Heart left ventricle (tissue), 16 donors: ENCODE results near the gene ZMYND12. TPM values are rescaled to one million over a fixed set of nuclear protein-coding genes. Genes with fewer than 3 reads are reported as not detected.

ENCODE experiments used
- ATAC-seq, 4 donors: fragments of 200-7000 bp; cut with Tn5 transposase; one replicate each; pipeline ENCODE4 v1.9.1; 2020 to 2022; ENCODE audit warnings: moderate library complexity in 4 of 4, mild to moderate bottlenecking in 3 of 4, moderate number of reproducible peaks in 1 of 4
- DNase-seq, 5 donors: peaks; one replicate each; pipeline ENCODE4 v3.0.0-alpha.2; 2020
- H3K27ac ChIP-seq, 12 donors: fragments of 200-600 bp; sonication (generic) in 4 of 12; one replicate each; pipeline versions ENCODE4 v1.5.0 to v1.8.0; 2016 to 2022; ENCODE audit warnings: mild to moderate bottlenecking in 2 of 12
- H3K27me3 ChIP-seq, 9 donors: fragments of 200-600 bp; sonication (generic) in 2 of 9; one replicate each; pipeline versions ENCODE4 v1.5.1 to v1.8.0; 2016 to 2022; ENCODE audit warnings: mild to moderate bottlenecking in 3 of 9
- H3K36me3 ChIP-seq, 9 donors: fragments of 200-600 bp; sonication (generic) in 2 of 9; one replicate each; pipeline versions ENCODE4 v1.5.0 to v1.8.0; 2018 to 2022; ENCODE audit warnings: mild to moderate bottlenecking in 2 of 9
- H3K4me1 ChIP-seq, 12 donors: fragments of 200-600 bp; sonication (generic) in 4 of 12; one replicate each; pipeline versions ENCODE4 v1.5.0 to v1.8.0; 2016 to 2022; ENCODE audit warnings: mild to moderate bottlenecking in 3 of 12
- H3K4me3 ChIP-seq, 12 donors: fragments of 200-600 bp; sonication (generic) in 4 of 12; one replicate each; pipeline versions ENCODE4 v1.5.0 to v1.8.0; 2017 to 2022; ENCODE audit warnings: mild to moderate bottlenecking in 9 of 12, moderate library complexity in 4 of 12
- H3K9me3 ChIP-seq, 12 donors: fragments of 200-600 bp; sonication (generic) in 4 of 12; one replicate each; pipeline versions ENCODE4 v1.5.0 to v1.8.0; 2016 to 2022; ENCODE audit warnings: mild to moderate bottlenecking in 1 of 12
- CTCF ChIP-seq, 12 donors: fragments of 200-600 bp; sonication (generic) in 4 of 12; IDR thresholded peaks; one replicate each; pipeline versions ENCODE4 v1.5.0 to v1.8.0; 2018 to 2022; ENCODE audit warnings: antibody characterized with exemption in 12 of 12, mild to moderate bottlenecking in 5 of 12
- POLR2A ChIP-seq, 2 donors: fragments of 450-650 bp; IDR thresholded peaks; one replicate each; pipeline ENCODE4 v1.6.1; 2017; ENCODE audit warnings: antibody characterized with exemption in 2 of 2, mild to moderate bottlenecking in 2 of 2, moderate library complexity in 2 of 2
- WGBS, 4 donors: extraction: QIAGEN DNeasy Blood & Tissue Kit in 2 of 4; methylation state at CpG; one replicate each; pipeline versions ENCODE4 v1.1.5 to v1.1.7; 2013 to 2018; 5-methylcytosine and 5-hydroxymethylcytosine counted together
- intact Hi-C, 10 donors: fragments of 100-400 bp; cut with DNase I; formaldehyde crosslinking; loops; one replicate each; pipeline versions ENCODE4 v1.11.1 to v1.14.2; 2022
- polyA plus RNA-seq, 2 donors: library from polyadenylated mRNA; stranded (reverse); fragments of 200-250 nt; gene quantifications; one replicate each; pipeline ENCODE4 v1.2.3, GENCODE V29; 2013
- total RNA-seq, 9 donors: library from RNA; depleted of rRNA in 2 of 9; stranded (reverse); fragments of >200 nt in 2 of 9; fragmentation: NEBNext Ultra II Directional in 3 of 9; extraction: Animal tissue kit (Norgen Biotek cat#: 25700) in 3 of 9; gene quantifications; one replicate each; pipeline versions ENCODE4 v1.1.0 to v1.2.4, GENCODE V29; 2016 to 2023
- donor health status: ischemic (EF 13 %, LVEDD 7.1; RV severe dilation, severe dysfunction).
- donor health status: healthy with polysubstance abuse.
- donor health status: DM: no; HTN: yes; CAD: no.
- donor health status: DM: no; HTN: no; CAD: no.
- donor health status: ischemic (EF 25% LVEDD 6.9; RV normal size, moderate dysfunction).
- donor health status: ischemic (EF 25% LVEDD 5.7; RV mildly dilated, moderate dysfunction).
- donor health status: healthy.
- donor health status: DM: yes; HTN: yes; CAD: no.
- donor health status: ischemic (EF 35%, LVEDD 5.7; RV mildly dilated, moderate dysfunction).
- donor health status: nonischemic (EF 11% LVEDD 7.7; RV severe dilation, severe dysfunction).
- donor health status: DM: yes; HTN: yes; CAD: no.
- donor health status: PGD.
- donor health status: ischemic (EF 29% LVEDD 5.4; RV normal size, mild dysfunction).
- donor health status: nonischemic (EF 23%, LVEDD 6.1; RV moderate dilation, normal function).

The ZMYND12 gene
- total and polyA plus RNA-seq, 11 donors, result 0.47 to 3.5 (median 1.9) TPM

- 49 to 60% (median 51%) methylated on average over 6 of the region's 6 CpGs for WGBS, 4 donors
- Histone ChIP-seq H3K27ac (no peak overlapping the region), H3K9me3 (no peaks in the 10 kb centered on the region), H3K4me3 (no peak overlapping the region), H3K36me3 (no peaks in the 10 kb centered on the region), H3K4me1 (peaks cover 0 to 11% (median 2%) of the 10 kb centered on the region in 12 donors), H3K27me3 (no peaks in the 10 kb centered on the region)
- TF ChIP-seq POLR2A (IDR thresholded peaks at IDR 0.05), result no peak
- no peak for TF ChIP-seq CTCF (IDR thresholded peaks at IDR 0.05)
- DNase-seq (no peak), ATAC-seq (no peak)
- intact Hi-C loops, result no loop called here
Measured at GRCh38 chr1:42433369-42433768, 22.5 kb downstream of the ZMYND12 start.

- DNase-seq (no peak), ATAC-seq (no peak)
- H3K4me3 ChIP-seq, result no peak overlapping the region
- no peaks in the 10 kb centered on the region for H3K27me3 ChIP-seq
- no peak overlapping the region for H3K27ac ChIP-seq
- H3K9me3 ChIP-seq, result no peaks in the 10 kb centered on the region
- no peak for TF ChIP-seq CTCF (IDR thresholded peaks at IDR 0.05)
- no peak for TF ChIP-seq POLR2A (IDR thresholded peaks at IDR 0.05)
- H3K4me1 ChIP-seq, result peaks cover 0 to 11% (median 2%) of the 10 kb centered on the region in 12 donors
- 67 to 70% (median 69%) methylated on average over 4 of the region's 4 CpGs for WGBS, 4 donors
- H3K36me3 ChIP-seq, result no peaks in the 10 kb centered on the region
- intact Hi-C loops, result no loop called here
Measured at GRCh38 chr1:42432714-42433113, 23.1 kb downstream of the ZMYND12 start.

- Histone ChIP-seq H3K4me3 (no peak overlapping the region), H3K27ac (no peak overlapping the region), H3K27me3 (no peaks in the 10 kb centered on the region), H3K36me3 (no peaks in the 10 kb centered on the region), H3K9me3 (no peaks in the 10 kb centered on the region), H3K4me1 (peaks cover 0 to 11% (median 2%) of the 10 kb centered on the region in 12 donors)
- TF ChIP-seq POLR2A (IDR thresholded peaks at IDR 0.05) (no peak), CTCF (IDR thresholded peaks at IDR 0.05) (no peak)
- WGBS, 4 donors, result 83 to 93% (median 87%) methylated on average over 3 of the region's 3 CpGs
- DNase-seq (no peak), ATAC-seq (no peak)
- intact Hi-C loops, result no loop called here
Measured at GRCh38 chr1:42431514-42431913, 24.3 kb downstream of the ZMYND12 start.

- H3K4me1 ChIP-seq, result peaks cover 0 to 11% (median 2%) of the 10 kb centered on the region in 12 donors
- H3K27me3 ChIP-seq, result no peaks in the 10 kb centered on the region
- WGBS, 4 donors, result 85 to 90% (median 89%) methylated on average over 3 of the region's 3 CpGs
- H3K36me3 ChIP-seq, result no peaks in the 10 kb centered on the region
- no peak overlapping the region for H3K27ac ChIP-seq
- ATAC-seq (no peak), DNase-seq (no peak)
- no peaks in the 10 kb centered on the region for H3K9me3 ChIP-seq
- TF ChIP-seq CTCF (IDR thresholded peaks at IDR 0.05), result no peak
- no peak for TF ChIP-seq POLR2A (IDR thresholded peaks at IDR 0.05)
- H3K4me3 ChIP-seq, result no peak overlapping the region
- intact Hi-C loops, result no loop called here
Measured at GRCh38 chr1:42430286-42431135, 25.3 kb downstream of the ZMYND12 start.
